Erythroblast (primary cell): Measurements from ENCODE around the gene MTMR11.

Experiments
- GATA1 ChIP-seq: IDR thresholded peaks from 2 replicates; pipeline ENCODE4 v1.6.1; 2011; ENCODE audit warnings: low read depth, mild to moderate bottlenecking, control low read depth, low read length, moderate library complexity
- POLR2A ChIP-seq: IDR thresholded peaks from 2 replicates; pipeline ENCODE4 v1.6.1; 2011; ENCODE audit warnings: mild to moderate bottlenecking, low read length

DNA sequence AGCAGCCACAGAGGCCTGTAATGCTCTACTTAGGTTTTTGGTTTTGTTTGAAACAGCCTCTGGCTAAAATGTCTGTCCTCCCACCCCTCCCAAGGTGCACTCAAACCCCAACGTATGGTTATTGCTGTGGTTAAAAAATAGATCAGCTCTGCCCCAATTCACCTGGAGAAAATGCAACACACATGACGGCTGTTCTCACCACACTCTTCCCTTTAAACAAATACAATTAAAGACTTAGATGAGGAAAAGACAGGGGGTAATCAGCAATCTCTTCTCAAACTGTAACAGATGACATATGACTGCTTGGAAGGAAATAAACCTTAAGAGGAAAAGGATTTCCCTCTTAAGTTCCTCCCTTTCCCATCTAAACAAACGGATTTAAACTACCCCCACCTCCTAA is 6.2 kb upstream of the MTMR11 start:
- TF ChIP-seq POLR2A (no peak), GATA1 (no peak)
